Frontal cortex (tissue), 4 donors: ENCODE data around the gene MAPKAPK2. TPM values are rescaled to one million over a fixed set of nuclear protein-coding genes. Genes with fewer than 3 reads are reported as not detected.

Experiments
- DNase-seq, 2 donors: peaks; one replicate each; pipeline ENCODE4 v3.0.0; 2012; ENCODE audit warnings: low spot score in 2 of 2
- FAIRE-seq: peaks from 2 replicates; lab custom pipeline; 2012; peaks lifted over from hg19 to GRCh38; lab: Jason Lieb, UNC
- total RNA-seq: library from RNA; depleted of rRNA; stranded (reverse); fragments of >200 nt; gene quantifications from one replicate; pipeline ENCODE4 v1.2.3, GENCODE V29; 2014
- donor health status: control.
- donor health status: control.
- donor health status: control.

Gene MAPKAPK2
- total RNA-seq, 1 donor from 2014 or later: 7.3 TPM

- DNase-seq (no peak), FAIRE-seq (no peak)
These were observed 30.9 kb downstream of the MAPKAPK2 start for GRCh38 chr1:206715552-206716158.

- FAIRE-seq: no peak
These were observed 31.6 kb downstream of the MAPKAPK2 start for GRCh38 chr1:206716159-206716869.

GRCh38 chr1:206716870-206717673, 32.4 kb downstream of the MAPKAPK2 start:
- DNase-seq (no peak), FAIRE-seq (no peak)

More at GRCh38 chr1:206716159-206716869, 31.6 kb downstream of the MAPKAPK2 start:
- no peak for DNase-seq

- FAIRE-seq: no peak
- no peak for DNase-seq
These were observed 32.9 kb downstream of the MAPKAPK2 start for GRCh38 chr1:206717674-206717989.

GRCh38 chr1:206719169-206719839, 34.6 kb downstream of the MAPKAPK2 start:
- FAIRE-seq (no peak), DNase-seq (no peak)

GRCh38 chr1:206721454-206721853, 36.7 kb downstream of the MAPKAPK2 start:
- FAIRE-seq (no peak), DNase-seq (no peak)

GRCh38 chr1:206722751-206723461, 38.2 kb downstream of the MAPKAPK2 start:
- FAIRE-seq: no peak
- DNase-seq: no peak

GRCh38 chr1:206723462-206723804, 38.7 kb downstream of the MAPKAPK2 start:
- DNase-seq (no peak), FAIRE-seq (no peak)

- DNase-seq (no peak), FAIRE-seq (no peak)
These were observed 39.2 kb downstream of the MAPKAPK2 start for GRCh38 chr1:206723805-206724472.

- no peak for FAIRE-seq
- DNase-seq: peak in 1 of 2 donors; percentile 36
These were observed 40.6 kb downstream of the MAPKAPK2 start for GRCh38 chr1:206725109-206725963.

GRCh38 chr1:206727981-206728696, 43.4 kb downstream of the MAPKAPK2 start:
- FAIRE-seq (no peak), DNase-seq (no peak)

GRCh38 chr1:206728697-206728987, 43.9 kb downstream of the MAPKAPK2 start:
- FAIRE-seq (no peak), DNase-seq (no peak)

GRCh38 chr1:206729050-206729449, 44.3 kb downstream of the MAPKAPK2 start:
- FAIRE-seq: no peak

GRCh38 chr1:206729507-206729906, 44.8 kb downstream of the MAPKAPK2 start:
- FAIRE-seq (no peak), DNase-seq (no peak)

More at GRCh38 chr1:206729050-206729449, 44.3 kb downstream of the MAPKAPK2 start:
- DNase-seq: no peak

- no peak for DNase-seq
- no peak for FAIRE-seq
These were observed 47.8 kb downstream of the MAPKAPK2 start for GRCh38 chr1:206732508-206732907.

- no peak for FAIRE-seq
- no peak for DNase-seq
These were observed 48.3 kb downstream of the MAPKAPK2 start for GRCh38 chr1:206732992-206733391.

- peak in 1 of 2 donors; percentile 58 for DNase-seq
- no peak for FAIRE-seq
These were observed 49.9 kb downstream of the MAPKAPK2 start for GRCh38 chr1:206734499-206735142.
